K562 (cell line): Measurements from ENCODE around the gene NEMP1. TPM values are rescaled to one million over a fixed set of nuclear protein-coding genes. Genes with fewer than 3 reads are reported as not detected.
A peak's percentile ranks its signal among the peaks of the same experiment; 100 is the strongest.

ENCODE experiments used
- ASH1L ChIP-seq: fragments of 450-650 bp; IDR thresholded peaks from 2 replicates; pipeline ENCODE4 v1.6.1; 2018; ENCODE audit warnings: borderline replicate concordance, mild to moderate bottlenecking, low read depth; ENCODE audit not compliant: partially characterized antibody
- ATF6 ChIP-seq: sonication (generic); formaldehyde crosslinking; IDR thresholded peaks from 2 replicates; pipeline ENCODE4 v1.4.0; 2020; ENCODE audit warnings: mild to moderate bottlenecking, missing genetic modification reagents
- KAT2B ChIP-seq: IDR thresholded peaks from one replicate; pipeline ENCODE4 v1.6.1; 2012; ENCODE audit warnings: low read depth, mild to moderate bottlenecking, control low read depth, inconsistent platforms, low read length, moderate library complexity
- KLF1 ChIP-seq: fragments of 450-650 bp; IDR thresholded peaks from 2 replicates; pipeline ENCODE4 v1.6.1; 2016; ENCODE audit warnings: missing genetic modification characterization, missing compliant biosample characterization
- NFIC ChIP-seq: fragments of 450-650 bp; IDR thresholded peaks from 2 replicates; pipeline ENCODE4 v1.6.1; 2017; ENCODE audit warnings: mild to moderate bottlenecking, inconsistent platforms
- PHB2 ChIP-seq: fragments of 450-650 bp; IDR thresholded peaks from 2 replicates; pipeline ENCODE4 v1.6.1; 2017; ENCODE audit warnings: low read depth
- POLR3G ChIP-seq: IDR thresholded peaks from 2 replicates; pipeline ENCODE4 v1.6.1; 2011; ENCODE audit not compliant: insufficient read length, insufficient replicate concordance; ENCODE audit errors: extremely low read depth
- SPI1 ChIP-seq: IDR thresholded peaks from 2 replicates; pipeline ENCODE4 v1.6.1; 2011; ENCODE audit warnings: low read depth, low read length, control low read depth, borderline replicate concordance
- SUPT5H ChIP-seq: fragments of 450-650 bp; IDR thresholded peaks from 2 replicates; pipeline ENCODE4 v1.6.1; 2016
- TFAP4 ChIP-seq: sonication (generic); formaldehyde crosslinking; IDR thresholded peaks from 2 replicates; pipeline ENCODE4 v1.8.0; 2022; ENCODE audit warnings: missing genetic modification reagents, mild to moderate bottlenecking, moderate library complexity, borderline replicate concordance
- ZKSCAN3 ChIP-seq: fragments of 250-450 bp; sonication (Bioruptor Pico); IDR thresholded peaks from 2 replicates; pipeline ENCODE4 v1.4.0; 2020
- ZNF444 ChIP-seq: fragments of 250-450 bp; sonication (Bioruptor Pico); IDR thresholded peaks from 2 replicates; pipeline ENCODE4 v1.4.0; 2020; ENCODE audit warnings: mild to moderate bottlenecking, moderate library complexity
- ZNF778 ChIP-seq: fragments of 450-650 bp; formaldehyde crosslinking; IDR thresholded peaks from 2 replicates; pipeline ENCODE4 v1.4.0; 2020; ENCODE audit warnings: mild to moderate bottlenecking, moderate library complexity
- polyA plus RNA-seq, 8 experiments: library from polyadenylated mRNA; depleted of rRNA in 4 of 8; stranded (reverse) in 5 of 8; unstranded in 3 of 8; fragments of >200 nt; fragmentation: Nextera tagmentation in 2 of 8; fragmentation: Illumina TruSeq in 1 of 8; extraction: Ambion mirVana in 2 of 8; extraction: Trizol in 1 of 8; gene quantifications; 2 replicates each; pipeline versions ENCODE4 v1.2.1 to v1.2.3, GENCODE V29; 2011 to 2014; ENCODE audit warnings: inconsistent platforms in 1 of 8, missing spikeins in 1 of 8
- total RNA-seq, 7 experiments: library from RNA; depleted of rRNA in 6 of 7; stranded (reverse); fragments of >200 nt in 6 of 7; fragmentation: Illumina TruSeq in 2 of 7; extraction: Trizol in 2 of 7; gene quantifications; 2 replicates each; pipeline versions ENCODE4 v1.2.1 to v1.2.3, GENCODE V29; 2011 to 2021; ENCODE audit warnings: low replicate concordance in 1 of 7
- TF ChIP-seq, protein P1 (sequence below): fragments of 450-650 bp; IDR thresholded peaks from 2 replicates; pipeline ENCODE4 v1.6.1; 2016; ENCODE audit warnings: low read depth
- TF ChIP-seq, protein P2 (sequence below): sonication (generic); formaldehyde crosslinking; IDR thresholded peaks from 2 replicates; pipeline ENCODE4 v1.8.1; 2023; ENCODE audit warnings: mild to moderate bottlenecking, missing genetic modification reagents

The NEMP1 gene
- total and polyA plus RNA-seq, 9 of the 15 experiments (the other 6 are each of a cell fraction or from before 2014, with no cell fraction given) = 9.5 to 82.2 (median 41.2) TPM

DNA sequence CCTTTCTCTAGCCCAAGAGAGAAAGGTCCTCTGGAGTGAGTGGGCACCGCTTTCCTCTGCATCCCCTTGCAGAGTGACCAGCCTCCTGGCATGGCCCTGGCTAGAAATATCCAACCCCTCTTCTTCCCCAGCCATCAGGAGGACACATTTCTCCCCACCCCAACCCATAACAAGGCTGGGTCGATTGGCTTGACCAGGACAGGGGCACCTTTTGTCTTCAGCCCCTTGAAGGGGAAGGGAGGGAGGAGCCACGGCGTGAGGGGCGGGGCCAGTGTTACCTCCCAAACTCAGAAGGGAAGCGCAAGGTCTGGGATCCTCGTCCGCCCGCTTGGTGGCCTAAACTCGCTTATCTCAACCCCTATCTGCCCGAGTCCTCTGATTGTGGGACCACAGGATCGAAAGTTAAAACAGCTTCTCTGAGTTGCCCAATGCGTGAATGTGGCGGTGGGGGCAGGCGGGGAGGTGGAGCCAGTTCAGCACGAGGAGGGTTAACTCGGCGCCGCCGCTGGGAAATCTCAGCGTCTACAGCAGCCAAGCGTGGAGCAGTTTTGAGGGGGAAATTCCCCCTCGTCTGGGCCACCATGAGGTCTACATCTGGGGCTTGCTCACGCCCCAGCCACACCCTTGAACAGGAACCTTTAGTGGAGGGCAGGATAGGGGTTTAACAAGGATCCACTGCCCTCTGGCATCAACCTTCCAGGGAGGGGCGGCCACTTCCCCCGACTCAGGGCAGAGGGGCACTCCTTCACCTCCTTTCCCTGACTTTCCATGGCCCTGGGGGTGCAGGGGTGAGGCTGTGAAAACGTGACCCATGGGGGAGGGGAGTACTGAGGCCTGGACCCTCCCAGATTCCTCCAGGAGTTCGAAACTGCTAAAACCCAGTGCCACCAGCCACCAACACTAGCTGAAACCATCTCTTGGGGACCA lies 31.8 kb upstream of the NEMP1 start (continued):
- TF ChIP-seq ASH1L (no peak), ATF6 (CRISPR knock-in tag) (no peak), SUPT5H (no peak), ZNF444 (no peak), PHB2 (no peak), SPI1 (peak; percentile 51; the same call in 1 of the 2 replicates), ZNF778 (no peak), NFIC (no peak), ZKSCAN3 (CRISPR knock-in tag) (no peak), KLF1 (tag) (no peak), TFAP4 (0 out of 2 replicates have a peak, but pooled peaks have one; percentile 26), KAT2B (no peak), POLR3G (no peak)
- TF ChIP-seq, protein P1, sequence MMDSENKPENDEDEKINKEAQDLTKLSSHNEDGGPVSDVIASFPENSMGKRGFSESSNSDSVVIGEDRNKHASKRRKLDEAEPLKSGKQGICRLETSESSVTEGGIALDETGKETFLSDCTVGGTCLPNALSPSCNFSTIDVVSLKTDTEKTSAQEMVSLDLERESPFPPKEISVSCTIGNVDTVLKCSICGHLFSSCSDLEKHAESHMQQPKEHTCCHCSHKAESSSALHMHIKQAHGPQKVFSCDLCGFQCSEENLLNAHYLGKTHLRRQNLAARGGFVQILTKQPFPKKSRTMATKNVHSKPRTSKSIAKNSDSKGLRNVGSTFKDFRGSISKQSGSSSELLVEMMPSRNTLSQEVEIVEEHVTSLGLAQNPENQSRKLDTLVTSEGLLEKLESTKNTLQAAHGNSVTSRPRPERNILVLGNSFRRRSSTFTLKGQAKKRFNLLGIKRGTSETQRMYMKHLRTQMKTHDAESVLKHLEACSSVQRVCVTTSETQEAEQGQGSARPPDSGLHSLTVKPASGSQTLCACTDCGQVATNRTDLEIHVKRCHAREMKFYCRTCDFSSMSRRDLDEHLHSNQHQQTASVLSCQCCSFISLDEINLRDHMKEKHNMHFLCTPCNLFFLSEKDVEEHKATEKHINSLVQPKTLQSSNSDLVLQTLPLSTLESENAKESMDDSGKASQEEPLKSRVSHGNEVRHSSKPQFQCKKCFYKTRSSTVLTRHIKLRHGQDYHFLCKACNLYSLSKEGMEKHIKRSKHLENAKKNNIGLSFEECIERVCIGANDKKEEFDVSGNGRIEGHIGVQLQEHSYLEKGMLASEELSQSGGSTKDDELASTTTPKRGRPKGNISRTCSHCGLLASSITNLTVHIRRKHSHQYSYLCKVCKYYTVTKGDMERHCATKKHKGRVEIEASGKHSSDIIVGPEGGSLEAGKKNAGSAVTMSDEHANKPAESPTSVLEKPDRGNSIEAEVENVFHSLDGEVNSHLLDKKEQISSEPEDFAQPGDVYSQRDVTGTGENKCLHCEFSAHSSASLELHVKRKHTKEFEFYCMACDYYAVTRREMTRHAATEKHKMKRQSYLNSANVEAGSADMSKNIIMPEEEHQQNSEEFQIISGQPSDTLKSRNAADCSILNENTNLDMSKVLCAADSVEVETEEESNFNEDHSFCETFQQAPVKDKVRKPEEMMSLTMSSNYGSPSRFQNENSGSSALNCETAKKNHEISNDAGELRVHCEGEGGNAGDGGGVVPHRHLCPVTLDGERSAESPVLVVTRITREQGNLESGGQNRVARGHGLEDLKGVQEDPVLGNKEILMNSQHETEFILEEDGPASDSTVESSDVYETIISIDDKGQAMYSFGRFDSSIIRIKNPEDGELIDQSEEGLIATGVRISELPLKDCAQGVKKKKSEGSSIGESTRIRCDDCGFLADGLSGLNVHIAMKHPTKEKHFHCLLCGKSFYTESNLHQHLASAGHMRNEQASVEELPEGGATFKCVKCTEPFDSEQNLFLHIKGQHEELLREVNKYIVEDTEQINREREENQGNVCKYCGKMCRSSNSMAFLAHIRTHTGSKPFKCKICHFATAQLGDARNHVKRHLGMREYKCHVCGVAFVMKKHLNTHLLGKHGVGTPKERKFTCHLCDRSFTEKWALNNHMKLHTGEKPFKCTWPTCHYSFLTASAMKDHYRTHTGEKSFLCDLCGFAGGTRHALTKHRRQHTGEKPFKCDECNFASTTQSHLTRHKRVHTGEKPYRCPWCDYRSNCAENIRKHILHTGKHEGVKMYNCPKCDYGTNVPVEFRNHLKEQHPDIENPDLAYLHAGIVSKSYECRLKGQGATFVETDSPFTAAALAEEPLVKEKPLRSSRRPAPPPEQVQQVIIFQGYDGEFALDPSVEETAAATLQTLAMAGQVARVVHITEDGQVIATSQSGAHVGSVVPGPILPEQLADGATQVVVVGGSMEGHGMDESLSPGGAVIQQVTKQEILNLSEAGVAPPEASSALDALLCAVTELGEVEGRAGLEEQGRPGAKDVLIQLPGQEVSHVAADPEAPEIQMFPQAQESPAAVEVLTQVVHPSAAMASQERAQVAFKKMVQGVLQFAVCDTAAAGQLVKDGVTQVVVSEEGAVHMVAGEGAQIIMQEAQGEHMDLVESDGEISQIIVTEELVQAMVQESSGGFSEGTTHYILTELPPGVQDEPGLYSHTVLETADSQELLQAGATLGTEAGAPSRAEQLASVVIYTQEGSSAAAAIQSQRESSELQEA = no peak
- TF ChIP-seq, protein P2, sequence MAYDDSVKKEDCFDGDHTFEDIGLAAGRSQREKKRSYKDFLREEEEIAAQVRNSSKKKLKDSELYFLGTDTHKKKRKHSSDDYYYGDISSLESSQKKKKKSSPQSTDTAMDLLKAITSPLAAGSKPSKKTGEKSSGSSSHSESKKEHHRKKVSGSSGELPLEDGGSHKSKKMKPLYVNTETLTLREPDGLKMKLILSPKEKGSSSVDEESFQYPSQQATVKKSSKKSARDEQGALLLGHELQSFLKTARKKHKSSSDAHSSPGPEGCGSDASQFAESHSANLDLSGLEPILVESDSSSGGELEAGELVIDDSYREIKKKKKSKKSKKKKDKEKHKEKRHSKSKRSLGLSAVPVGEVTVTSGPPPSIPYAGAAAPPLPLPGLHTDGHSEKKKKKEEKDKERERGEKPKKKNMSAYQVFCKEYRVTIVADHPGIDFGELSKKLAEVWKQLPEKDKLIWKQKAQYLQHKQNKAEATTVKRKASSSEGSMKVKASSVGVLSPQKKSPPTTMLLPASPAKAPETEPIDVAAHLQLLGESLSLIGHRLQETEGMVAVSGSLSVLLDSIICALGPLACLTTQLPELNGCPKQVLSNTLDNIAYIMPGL (CRISPR knock-in tag) = no peak
